WI38 (cell line): ENCODE results near the gene ATRAID.

Experiments used
- H3K4me3 ChIP-seq: 2 replicates; pipeline ENCODE4 v1.5.1; 2011; ENCODE audit warnings: low read depth, mild to moderate bottlenecking, control low read depth, low read length
- TF ChIP-seq, protein P1 (sequence below): IDR thresholded peaks from 2 replicates; pipeline ENCODE4 v1.5.1; 2012; ENCODE audit warnings: low read depth, mild to moderate bottlenecking, control low read depth, low read length

ATRAID gene

GRCh38 chr2:27223416-27223815 lies 11.6 kb downstream of the ATRAID start:
- H3K4me3 ChIP-seq = no peak overlapping the region
- TF ChIP-seq, protein P1, sequence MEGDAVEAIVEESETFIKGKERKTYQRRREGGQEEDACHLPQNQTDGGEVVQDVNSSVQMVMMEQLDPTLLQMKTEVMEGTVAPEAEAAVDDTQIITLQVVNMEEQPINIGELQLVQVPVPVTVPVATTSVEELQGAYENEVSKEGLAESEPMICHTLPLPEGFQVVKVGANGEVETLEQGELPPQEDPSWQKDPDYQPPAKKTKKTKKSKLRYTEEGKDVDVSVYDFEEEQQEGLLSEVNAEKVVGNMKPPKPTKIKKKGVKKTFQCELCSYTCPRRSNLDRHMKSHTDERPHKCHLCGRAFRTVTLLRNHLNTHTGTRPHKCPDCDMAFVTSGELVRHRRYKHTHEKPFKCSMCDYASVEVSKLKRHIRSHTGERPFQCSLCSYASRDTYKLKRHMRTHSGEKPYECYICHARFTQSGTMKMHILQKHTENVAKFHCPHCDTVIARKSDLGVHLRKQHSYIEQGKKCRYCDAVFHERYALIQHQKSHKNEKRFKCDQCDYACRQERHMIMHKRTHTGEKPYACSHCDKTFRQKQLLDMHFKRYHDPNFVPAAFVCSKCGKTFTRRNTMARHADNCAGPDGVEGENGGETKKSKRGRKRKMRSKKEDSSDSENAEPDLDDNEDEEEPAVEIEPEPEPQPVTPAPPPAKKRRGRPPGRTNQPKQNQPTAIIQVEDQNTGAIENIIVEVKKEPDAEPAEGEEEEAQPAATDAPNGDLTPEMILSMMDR = no peak

DNA sequence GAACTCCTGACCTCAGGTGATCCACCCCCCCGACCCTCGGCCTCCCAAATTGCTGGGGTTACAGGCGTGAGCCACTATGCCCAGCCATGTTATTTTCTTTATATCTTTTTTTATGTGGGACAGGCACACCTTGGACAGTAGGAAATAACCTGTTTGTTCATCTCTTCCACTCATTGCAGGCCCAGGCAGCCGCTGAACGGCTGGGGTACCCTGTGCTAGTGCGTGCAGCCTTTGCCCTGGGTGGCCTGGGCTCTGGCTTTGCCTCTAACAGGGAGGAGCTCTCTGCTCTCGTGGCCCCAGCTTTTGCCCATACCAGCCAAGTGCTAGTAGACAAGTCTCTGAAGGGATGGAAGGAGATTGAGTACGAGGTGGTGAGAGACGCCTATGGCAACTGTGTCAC lies 13.7 kb downstream of the ATRAID start:
- TF ChIP-seq, protein P1 = no peak
- no peak overlapping the region for H3K4me3 ChIP-seq

GRCh38 chr2:27227501-27227900 lies 15.7 kb downstream of the ATRAID start:
- no peak overlapping the region for H3K4me3 ChIP-seq

GRCh38 chr2:27231921-27232320 lies 20.1 kb downstream of the ATRAID start:
- TF ChIP-seq, protein P1 = no peak
- no peak overlapping the region for H3K4me3 ChIP-seq

More at GRCh38 chr2:27227501-27227900, 15.7 kb downstream of the ATRAID start:
- TF ChIP-seq, protein P1 = no peak

DNA sequence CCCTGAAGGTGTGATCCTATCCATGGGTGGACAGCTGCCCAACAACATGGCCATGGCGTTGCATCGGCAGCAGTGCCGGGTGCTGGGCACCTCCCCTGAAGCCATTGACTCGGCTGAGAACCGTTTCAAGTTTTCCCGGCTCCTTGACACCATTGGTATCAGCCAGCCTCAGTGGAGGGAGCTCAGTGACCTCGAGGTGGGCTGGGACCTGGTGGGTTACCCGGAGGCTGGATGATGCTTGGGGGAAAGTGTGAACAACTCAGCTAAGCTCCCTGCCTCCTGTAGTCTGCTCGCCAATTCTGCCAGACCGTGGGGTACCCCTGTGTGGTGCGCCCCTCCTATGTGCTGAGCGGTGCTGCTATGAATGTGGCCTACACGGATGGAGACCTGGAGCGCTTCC lies 21.5 kb downstream of the ATRAID start:
- H3K4me3 ChIP-seq = no peak overlapping the region

DNA sequence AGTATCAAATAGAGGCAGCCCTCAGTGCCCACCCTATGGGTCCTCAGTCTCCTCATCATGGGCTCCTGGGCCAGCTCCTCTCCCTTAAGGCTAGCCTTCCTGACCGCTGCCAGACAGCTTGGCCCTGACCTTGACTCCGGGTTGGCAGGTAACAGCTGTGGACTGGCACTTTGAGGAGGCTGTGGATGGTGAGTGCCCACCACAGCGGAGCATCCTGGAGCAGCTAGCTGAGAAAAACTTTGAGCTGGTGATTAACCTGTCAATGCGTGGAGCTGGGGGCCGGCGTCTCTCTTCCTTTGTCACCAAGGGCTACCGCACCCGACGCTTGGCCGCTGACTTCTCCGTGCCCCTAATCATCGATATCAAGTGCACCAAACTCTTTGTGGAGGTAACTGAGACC lies 24.3 kb downstream of the ATRAID start:
- TF ChIP-seq, protein P1 = no peak
- H3K4me3 ChIP-seq = no peak overlapping the region

More for the DNA sequence above, 21.5 kb downstream of the ATRAID start:
- TF ChIP-seq, protein P1 = no peak

GRCh38 chr2:27236626-27237025 lies 24.8 kb downstream of the ATRAID start:
- TF ChIP-seq, protein P1 = no peak
- no peak overlapping the region for H3K4me3 ChIP-seq
